OCI-LY1 (cell line): ENCODE data around the gene SPP1.

Experiments used
- CTCF ChIP-seq: fragments of 200-600 bp; sonication (generic), shearing (Covaris generic); IDR thresholded peaks from 2 replicates; pipeline ENCODE4 v1.5.1; 2017; ENCODE audit warnings: mild to moderate bottlenecking, antibody characterized with exemption, low read length, moderate library complexity, mixed read lengths
- EZH2 ChIP-seq: fragments of 200-600 bp; sonication (generic), shearing (Covaris generic); IDR thresholded peaks from 2 replicates; pipeline ENCODE4 v1.8.0; 2017; ENCODE audit warnings: borderline replicate concordance, mixed run types, mild to moderate bottlenecking, antibody characterized with exemption, low read length, moderate library complexity, mixed read lengths

GRCh38 chr4:88010966-88011365 is 35.5 kb downstream of the SPP1 start:
- TF ChIP-seq CTCF (no peak), EZH2 (no peak)
